ENCODE data around the gene RBM3.

RBM3 gene

DNA sequence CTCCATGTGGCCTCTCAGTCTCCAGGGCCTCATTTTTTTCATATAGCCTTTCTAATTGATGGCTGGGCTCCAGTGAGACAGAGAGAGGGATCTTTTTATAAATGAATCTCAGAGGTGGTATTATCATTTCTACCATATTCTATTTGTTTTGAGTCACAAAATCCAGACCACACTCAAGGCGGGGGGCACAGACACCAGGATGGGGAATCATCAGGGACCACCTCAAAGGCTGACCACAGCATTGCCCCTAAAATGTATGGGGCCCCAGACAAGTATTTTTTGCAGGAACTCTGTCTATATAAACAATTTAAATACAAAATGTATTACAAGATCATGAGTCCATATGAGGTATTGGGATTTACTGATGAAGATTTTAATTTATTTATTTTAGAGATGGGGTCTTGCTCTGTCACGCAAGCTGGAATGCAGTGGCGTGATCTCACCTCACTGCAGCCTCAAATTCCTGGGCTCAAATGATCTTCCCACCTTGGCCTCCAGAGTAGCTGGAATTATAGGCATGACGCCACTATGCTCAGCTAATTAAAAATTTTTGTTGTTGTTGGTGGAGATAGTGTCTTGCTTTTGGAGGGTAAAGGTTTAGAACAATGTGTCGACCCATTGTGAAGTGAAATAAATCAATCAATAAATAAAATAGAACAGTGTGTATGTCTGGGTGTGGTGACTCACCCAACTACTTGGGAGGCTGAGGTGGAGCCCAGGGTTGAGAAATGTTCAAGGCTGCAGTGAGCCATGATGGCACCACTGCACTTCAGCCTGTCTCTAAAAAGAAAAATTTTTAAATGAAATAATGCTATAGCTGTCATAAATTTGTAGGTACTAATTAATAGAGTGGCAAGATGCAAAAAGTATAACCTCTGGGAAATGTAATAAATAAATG lies 52.4 kb downstream of the RBM3 start:
- DNase-seq: no peak
